Glomerular visceral epithelial cell (primary cell): ENCODE results near the gene CYP27C1.
"Not testable (repeated sequence)": the region's sequence is repeated elsewhere in the genome, so short reads cannot be mapped to it uniquely, and the experiment has no call there.

Source experiments
- DNase-seq: peaks from one replicate; pipeline ENCODE4 v3.0.0-alpha.2; 2016; ENCODE audit errors: extremely low spot score

The CYP27C1 gene

DNA sequence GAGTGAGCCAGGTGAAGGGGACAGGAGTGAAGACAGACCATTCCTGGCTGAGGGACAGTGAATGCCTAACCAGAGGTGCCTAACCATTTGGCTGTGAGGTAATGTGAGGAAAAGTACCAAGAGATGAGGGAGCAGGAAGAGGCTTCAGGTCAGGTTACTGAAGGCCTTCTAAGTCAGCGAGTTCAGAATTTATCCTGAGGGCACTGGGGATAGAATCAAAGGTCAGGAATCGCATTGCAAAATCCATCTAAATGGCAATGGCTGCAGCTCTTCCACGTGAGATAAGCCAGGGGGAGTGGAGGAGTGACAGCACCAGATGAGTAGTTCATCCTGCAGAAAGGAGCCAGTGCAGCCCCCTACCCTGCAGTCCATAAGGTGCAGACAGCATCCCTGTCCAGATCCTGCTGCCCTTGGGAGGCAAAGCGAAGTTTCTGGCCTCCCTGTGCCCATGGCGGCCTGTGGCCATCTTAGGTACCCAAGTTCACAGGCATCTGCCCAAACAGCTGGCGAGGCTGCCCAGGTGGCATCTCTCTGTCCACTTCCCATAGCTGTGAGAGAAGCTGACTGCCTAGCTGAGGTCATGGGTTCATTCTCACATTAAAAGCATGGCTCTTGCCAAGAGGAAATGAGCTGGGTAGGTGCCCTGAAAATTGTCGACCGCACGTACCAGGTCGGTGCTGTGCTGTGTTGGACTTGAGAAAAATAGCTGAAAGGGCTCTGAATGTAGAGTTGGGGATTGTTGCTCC lies 49.5 kb downstream of the CYP27C1 start:
- no peak for DNase-seq

DNA sequence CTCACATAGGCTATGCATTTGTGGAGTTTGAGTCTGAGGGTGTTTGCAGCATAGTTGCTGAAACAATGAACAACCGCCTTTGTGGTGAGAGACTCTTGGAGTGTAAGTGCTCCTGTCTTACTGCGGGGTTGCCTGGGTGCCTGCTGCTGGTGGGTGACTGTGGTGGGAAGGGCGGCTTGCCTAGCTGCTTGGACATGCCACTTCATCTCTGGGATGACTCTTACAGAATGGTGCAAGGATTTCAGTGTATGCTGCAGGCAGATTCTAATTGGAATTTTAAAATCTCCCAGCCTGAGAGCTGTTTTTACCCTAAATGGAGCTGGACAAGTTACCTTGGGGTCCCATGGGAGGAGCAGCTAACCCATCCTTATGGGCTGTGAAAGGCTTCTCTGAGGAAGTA lies 50.1 kb downstream of the CYP27C1 start:
- no peak for DNase-seq

DNA sequence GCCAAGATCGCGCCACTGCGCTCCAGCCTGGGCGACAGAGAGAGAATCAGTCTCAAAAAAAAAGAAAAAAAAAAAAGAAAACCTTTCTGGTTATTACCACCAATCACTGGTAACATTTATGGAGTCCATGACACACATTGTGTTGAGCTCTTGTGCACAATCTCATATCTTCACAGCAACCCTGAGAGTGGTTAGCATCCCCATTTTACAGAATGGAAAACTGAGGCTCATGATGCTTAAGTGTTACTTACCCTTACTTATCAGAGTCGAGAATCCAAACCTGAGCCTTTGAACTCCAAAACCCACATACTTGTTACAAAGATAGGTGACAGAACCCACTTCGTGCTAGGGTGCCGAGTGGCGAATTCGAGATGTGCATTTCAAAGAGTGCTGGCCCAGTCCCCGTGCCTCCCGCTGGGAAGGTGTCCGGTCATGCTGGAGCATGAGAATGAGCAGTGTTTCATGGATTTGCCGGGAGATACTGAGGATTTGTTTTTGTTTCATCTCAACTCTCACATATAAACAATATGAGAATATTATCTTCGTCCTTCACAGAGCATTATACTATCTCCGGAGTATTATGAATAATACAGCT lies 50.9 kb downstream of the CYP27C1 start:
- DNase-seq: no peak

DNA sequence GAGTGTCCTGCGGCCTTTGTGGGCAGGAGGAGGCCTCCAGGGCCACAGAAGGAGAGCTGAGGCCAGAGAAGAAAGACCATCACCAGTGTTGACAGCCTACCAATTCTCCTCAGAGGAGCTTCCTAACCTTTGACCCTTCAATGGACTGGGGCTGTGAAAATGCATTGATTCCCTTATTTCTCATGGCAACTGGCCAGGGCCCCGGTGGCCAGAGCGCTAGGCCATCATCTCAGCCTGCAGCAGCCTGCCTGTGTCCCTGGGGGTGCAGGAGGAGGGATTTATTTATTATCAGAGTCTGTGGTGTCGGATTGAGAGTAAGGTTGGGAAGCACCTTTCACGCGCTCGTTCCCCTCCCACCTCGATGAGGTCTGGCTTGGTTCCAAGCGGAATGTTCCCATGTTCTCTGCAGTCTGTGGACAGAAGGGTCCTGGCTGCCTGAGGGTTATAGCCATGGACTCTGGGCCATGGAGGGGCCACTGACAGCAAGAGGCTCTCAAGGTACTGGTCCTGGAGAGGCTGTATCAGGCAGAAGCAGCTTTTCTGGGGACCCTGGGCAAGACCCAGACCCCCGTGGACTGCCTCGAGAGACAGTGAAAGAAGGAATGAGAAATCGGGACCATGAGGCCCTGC lies 53.8 kb downstream of the CYP27C1 start:
- no peak for DNase-seq

DNA sequence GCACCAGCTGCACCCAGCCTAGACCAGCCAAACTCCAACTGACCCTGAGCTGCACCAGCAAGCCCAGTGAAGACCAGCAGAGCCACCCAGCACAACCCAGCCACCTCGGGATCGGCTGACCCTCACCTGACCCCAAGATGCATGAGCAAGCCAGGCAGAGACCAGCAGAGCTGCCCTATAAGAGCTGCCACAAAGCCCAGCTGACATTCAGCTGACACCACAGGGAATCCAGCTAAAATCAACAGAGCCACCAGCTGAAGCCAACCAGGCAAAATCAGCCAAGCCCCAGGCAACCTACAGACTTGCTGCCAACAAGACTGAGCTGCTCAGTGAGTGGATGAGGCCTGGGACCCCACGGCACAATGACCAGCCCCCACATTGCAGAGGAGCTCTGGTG lies 54.6 kb downstream of the CYP27C1 start:
- DNase-seq: no peak

DNA sequence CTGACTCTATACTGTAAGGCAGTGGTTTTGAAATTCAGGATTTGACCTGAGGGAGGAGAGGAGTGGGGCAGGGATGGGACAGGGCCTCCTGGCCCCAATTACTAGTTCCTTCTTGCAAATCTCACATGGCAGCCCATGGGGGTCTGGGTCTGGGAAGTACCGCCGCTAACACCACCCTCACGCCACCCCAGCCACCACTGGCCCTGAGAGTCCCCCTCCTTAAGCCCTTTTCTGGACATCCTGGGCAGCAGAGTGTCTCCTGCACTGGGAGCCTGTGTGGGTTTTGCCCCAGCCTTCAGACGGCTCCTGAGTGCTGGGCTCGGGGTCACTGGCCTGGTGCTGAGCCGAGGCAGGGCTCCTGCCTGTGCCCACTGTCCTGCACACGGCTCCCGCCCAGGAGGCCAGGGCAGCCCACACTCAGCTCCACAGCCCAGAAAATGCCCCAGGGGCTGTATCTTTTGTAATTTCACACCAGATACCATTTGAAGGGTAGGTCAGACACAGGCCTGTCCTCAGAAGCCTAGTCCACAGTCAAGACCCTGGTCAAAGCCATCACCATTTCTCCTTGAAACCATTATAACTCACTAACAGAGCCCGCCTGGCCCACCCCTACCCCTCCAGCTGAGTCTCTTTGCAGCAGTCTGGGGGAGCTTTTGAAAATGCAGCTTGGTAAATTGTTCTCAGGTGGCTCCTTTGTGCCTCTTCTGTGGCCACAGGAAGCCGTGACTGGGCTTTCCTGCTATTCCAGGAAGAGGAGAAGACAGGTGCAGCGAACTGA lies 55.1 kb downstream of the CYP27C1 start:
- no peak for DNase-seq

DNA sequence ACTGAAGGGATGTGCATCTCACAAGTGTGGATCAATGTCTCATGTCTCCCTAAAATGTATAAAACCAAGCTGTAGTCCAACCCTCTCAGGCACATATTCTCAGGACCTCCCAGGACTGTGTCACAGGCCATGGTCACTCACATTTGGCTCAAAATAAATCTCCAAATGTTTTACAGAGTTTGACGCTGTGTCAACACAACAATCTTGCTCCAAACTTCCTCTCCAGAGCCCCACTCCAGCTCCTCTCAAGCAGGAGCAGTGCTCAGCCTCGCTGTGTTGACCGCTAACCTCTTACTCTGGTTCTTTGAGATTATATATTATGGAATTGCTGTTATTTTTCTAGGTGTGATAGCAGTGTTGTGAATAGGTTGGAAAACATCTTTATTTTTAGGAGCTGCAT lies 56.2 kb downstream of the CYP27C1 start:
- DNase-seq: no peak

DNA sequence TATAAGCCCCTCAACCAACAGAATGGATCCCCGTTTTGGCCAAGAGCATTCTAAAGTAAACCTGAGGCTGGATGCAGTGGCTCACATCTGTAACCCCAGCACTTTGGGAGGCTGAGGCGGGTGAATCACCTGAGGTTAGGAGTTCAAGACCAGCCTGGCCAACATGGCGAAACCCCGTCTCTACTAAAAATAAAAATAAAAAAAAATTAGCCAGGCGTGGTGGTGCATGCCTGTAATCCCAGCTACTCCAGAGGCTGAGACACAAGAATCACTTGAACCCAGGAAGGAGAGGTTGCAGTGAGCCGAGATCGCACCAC lies 57.1 kb downstream of the CYP27C1 start:
- not testable (repeated sequence) for DNase-seq

DNA sequence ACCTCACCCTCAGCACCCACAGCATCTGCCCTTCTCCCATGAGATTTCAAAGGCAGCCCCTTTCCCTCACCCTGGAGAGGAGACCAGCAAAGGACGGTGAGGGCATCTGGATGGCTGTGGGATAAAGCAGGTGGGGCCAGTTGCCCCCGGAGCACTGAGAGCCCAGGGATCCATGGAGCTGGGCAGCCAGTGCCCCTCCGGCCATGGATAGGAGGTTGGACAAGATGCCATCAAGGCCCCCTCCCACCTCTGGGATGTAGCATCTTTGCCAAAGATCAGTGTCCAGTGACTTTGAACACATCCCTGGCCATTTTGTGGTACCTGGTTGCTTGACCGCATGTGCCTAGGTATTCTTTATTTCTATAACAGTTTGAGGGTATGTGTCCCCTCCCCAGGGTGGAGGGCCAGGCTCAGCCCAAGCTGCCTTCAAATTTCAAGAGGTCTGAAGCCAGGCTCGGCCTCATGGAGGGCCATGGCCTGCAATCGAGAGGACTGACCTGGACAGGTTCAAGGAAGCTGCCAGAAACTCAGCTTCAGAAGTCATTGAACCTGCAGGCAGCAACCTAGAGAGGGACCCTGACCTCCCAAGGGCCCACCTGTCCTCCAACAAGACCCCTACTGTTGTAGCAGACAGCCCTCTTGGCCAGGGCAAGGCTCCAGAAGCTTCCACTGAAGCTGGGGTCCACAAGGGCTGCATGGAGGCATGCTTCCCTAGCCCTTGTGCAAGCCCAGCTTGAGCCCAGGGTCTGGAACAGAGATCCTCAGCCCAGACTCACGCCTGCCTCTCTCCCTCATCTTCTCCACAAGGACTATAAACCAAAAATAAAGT lies 57.6 kb downstream of the CYP27C1 start:
- no peak for DNase-seq

DNA sequence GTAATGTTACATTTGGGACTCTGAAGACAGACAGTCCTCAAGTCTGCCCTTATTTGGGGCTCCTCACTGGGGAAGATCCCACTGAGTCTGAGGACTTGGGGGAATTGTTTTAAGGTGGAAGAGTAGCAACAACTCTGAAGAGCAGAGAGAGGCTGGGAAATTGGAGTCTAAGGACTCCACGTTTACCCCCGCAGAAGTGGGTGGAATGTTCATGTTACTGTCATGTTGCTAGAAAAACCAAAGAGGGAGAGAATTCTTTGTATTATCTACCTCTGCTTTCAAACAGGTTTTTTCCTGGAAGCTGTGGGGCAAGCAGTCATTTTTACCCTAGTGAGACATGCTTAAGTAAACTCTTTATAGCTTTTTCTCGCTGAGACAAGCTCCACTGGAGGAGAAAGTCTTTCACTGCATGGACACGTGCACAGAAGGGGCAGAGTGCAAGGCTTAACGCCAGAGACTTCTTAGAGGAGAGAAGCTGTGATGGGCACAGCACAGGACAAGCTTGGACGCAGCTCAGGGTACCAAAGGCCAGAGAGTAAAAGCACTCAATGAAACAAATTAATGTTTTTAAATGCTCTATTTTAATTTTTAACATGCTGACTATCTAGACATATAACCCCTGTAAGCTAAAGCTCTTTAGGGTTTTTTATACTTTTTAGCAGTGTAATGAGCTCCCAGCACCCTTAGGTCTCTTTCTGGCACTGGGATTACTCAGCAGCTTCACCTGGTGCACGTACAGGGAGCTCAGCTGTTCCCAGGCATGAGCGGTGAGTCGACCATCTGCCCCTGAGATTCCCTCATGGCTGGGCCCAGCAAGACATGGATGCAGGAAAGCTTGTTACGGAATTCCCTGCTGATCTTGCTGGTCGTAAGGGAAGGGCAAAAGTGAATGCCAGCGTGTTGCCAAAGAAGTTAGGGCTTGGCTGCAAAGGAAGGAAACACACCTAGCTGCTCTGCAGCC lies 58.6 kb downstream of the CYP27C1 start:
- DNase-seq: peak; percentile 46

DNA sequence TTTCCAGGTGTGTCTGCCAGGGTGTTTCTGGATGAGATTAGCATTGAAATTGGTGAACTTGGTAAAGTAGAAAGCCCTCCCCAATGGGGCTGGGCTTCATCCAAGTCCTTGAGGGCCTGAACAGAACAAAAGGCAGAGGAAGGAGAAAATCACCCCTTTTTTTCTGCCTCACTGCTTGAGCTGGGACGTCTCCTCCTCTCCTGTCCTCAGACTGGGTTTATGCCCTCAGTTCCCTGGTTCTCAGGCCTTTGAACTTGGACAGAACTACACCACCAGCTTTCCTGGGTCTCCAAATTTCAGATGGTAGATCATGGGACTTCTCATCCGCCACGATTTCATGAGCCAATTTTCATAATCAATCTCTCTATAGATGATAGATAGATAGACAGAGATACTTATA lies 59.4 kb downstream of the CYP27C1 start:
- no peak for DNase-seq

DNA sequence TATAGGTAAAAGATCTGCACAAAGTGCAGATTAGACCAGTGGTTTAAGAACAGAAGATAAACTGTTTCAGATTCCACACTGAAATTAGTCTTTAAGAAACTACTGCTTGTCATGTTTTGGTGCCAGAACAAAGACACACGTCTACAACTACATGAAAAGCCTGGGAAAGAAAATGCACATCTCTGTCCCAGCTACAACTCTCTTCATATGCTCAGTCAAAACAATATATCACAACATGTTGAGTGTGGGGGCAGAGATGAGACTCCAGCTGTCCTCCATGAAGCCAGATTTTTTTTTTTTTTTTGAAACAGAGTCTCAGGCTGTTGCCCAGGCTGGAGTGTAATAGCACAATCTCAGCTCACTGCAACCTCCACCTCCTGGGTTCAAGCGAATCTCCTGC lies 60.6 kb downstream of the CYP27C1 start:
- DNase-seq: no peak

DNA sequence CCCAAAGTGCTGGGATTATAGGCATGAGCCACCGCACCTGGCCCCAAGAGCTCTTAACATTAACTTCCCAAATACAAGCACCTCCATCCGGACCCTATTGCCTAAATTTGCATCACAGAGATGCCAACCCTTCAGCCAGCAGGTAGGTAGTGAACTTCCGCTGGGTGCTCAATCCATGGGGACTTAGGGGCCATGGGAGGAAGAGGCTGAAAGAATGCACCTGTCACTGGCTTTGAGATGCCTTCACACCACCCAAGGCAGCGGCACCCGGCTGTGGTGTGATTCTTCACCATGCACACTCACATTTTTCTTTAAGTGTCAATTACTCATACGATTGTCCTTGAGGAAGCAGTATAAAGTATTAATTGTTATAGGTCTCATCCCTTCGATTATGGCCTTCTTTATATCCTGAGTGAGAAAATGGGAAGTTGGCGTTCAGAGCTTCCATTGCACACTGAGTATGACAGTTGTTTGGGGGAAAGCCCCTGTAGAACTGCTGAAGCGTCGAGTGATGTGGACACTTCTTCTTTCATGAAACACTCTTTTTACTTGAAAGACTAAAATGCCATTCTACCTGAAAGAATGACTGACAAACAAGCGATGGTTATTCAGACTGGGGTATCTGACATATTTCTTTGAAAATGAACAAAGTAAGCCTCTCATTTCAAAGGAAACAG lies 61.3 kb downstream of the CYP27C1 start:
- DNase-seq: no peak

DNA sequence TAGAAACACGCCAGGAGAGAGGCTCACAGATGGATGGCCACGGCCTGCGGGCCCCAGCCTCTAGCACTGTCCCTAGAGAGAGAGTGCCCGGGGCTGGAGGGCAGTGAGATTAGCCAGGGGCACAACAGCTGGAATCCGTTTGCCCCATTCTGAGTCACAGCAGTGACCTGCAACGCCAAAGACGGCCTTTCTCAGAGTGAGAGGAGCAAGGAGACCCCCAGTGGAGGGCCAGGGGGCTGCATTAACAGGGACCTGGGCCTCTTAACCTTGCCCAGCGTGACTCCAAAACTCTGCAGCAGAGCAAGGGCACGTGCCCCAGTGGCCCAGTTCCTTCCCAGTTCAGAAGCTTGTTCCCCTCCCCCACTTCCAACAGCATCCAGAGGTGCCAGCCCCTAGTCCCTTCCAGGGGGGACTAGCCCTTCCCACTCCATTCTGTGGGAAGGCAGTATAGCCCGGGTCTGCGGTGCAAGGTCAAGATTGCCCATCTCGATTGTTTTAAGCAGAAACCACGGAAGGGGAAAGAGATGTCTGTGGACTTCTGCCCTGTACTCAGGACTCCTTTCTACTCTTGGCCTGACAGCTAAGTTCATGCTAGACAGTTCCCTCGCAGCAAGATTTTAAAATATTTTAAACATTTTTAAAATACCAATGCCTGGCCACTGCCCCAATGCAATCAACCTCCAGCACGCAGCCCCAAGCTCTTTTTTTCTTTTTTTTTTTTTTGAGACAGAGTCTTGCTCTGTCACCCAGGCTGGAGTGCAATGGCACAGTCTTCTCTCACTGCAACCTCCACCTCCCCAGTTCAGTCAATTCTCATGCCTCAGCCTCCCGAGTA lies 62.2 kb downstream of the CYP27C1 start:
- DNase-seq: no peak

DNA sequence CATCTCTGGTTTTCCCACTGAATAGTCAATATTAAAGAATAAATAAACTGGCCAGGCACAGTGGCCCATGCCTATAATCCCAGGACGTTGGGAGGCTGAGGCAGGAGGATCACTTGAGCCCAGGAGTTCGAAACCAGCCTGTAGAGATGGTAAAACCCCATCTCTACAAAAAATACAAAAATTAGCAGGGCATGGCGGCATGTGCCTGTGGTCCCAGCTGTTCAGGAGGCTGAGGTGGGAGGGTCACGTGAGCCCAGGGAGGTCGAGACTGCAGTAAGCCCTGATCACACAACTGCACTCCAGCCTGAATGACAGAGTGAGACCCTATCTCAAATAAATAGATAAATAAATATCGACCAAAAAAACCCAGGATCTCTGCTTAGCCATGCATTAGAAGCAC lies 63.0 kb downstream of the CYP27C1 start:
- DNase-seq: no peak

DNA sequence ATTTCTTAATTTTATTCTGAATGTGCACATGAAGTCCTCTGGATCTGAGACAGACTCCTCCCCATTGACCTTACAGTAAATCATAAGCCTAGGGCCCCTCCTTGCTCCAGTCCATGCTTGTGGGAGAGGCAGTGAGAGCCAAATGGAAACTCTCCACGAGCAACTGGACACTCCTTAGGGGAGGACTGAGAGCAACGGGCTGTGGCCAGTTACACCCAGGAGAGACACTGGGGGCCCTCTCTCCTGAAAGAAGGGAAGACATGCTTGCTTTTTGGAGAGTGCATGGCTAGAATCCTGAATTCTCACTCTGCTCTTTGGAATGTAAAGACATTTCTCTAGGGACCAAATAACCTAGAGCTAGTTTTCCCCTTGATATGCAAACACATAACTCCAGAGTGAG lies 64.2 kb downstream of the CYP27C1 start:
- peak; percentile 56 for DNase-seq

DNA sequence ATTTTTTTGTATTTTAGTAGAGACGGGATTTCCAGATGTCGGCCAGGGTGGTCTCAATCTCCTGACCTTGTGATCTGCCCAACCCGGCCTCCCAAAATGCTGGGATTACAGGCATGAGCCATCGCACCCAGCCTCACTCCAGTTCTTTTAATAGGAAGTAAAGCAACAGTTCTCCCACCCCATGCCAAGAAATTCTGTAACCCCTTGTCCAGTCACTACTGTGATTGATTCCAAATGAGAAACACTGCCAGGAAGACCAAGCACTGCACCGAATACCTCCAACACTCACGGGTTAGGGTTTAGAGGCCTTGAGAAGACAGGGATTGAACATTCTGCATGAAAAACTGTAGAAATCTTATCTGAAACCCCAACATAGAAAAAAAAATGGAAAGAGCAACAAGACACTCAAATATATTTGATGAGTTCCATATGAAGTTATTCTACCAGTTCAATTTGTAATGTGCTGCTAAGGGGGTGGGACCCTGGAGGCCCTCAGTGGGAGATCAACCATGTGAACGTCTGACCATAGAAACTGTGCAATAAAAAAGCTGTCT lies 65.0 kb downstream of the CYP27C1 start:
- DNase-seq: no peak

DNA sequence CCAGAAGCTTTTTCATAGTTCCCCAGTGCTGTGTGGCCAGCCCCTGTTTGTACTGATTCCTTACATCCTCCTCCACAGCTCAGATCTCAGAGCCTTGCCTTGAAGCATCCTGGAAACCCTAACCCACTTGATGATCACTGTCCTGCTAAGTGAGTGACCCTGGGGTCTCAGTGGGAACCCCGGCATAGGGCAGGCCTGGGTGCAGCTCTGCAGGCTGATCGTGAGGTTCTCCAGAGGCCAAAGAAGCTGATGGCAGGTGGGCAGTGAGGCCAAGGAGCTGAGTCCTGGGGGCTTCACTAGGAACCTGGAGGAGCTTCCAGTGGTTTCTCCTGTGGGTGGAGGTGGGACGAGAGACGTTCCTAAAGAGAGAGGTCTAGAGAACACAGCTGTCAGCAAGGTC lies 65.7 kb downstream of the CYP27C1 start:
- no peak for DNase-seq

DNA sequence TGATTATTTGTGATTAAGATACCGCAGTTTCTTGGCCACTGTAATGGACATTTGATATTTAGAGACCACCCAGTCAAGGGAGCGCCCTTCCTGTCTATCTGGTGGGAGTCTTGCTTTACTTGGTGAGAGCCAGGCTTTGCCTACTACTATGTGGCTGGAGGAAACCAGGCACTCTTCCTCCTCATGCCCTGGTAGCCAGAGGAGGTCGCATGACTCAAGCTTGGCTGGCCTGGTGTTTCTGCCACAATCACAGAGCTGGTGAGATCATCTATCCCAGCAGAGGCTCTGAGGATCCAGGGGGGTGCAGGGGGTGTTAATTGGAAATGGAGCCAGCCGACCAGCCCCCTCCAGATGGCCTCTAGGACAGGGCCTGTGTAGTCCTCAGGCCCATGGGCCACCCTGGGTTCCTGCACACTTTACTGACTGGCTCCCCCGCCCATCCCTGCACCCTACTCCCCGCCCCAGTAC lies 66.4 kb downstream of the CYP27C1 start:
- peak; percentile 99 for DNase-seq
